Activated CD4-positive, alpha-beta T cell treated with anti-CD3 and anti-CD28 coated beads, Interleukin-2, amount 10 ng/mL, durations not matched to agents 7 days and 5 days (primary cell): ENCODE results near the gene SIL1. TPM values are rescaled to one million over a fixed set of nuclear protein-coding genes. Genes with fewer than 3 reads are reported as not detected.

ENCODE experiments used
- CTCF ChIA-PET: fragments of 350-600 bp; sonication (Branson Sonifier 250); formaldehyde crosslinking; loops from one replicate; lab custom pipeline; 2021; ENCODE audit warnings: antibody characterized with exemption; lab: Charles Lee
- POLR2A ChIA-PET: fragments of 350-600 bp; sonication (Branson Sonifier 250); formaldehyde crosslinking; loops from one replicate; lab custom pipeline; 2021; ENCODE audit warnings: antibody characterized with exemption; lab: Charles Lee
- DNase-seq: peaks from one replicate; pipeline ENCODE4 v3.0.0-alpha.2; 2020
- H3K27ac Mint-ChIP-seq: one replicate; pipeline ENCODE4 v1.8.0; 2021; ENCODE audit warnings: mild to moderate bottlenecking, moderate library complexity, mixed read lengths
- H3K27me3 Mint-ChIP-seq: one replicate; pipeline ENCODE4 v1.8.0; 2021; ENCODE audit warnings: mixed read lengths
- H3K36me3 Mint-ChIP-seq: one replicate; pipeline ENCODE4 v1.8.0; 2021; ENCODE audit warnings: low read depth, mixed read lengths
- H3K4me1 Mint-ChIP-seq: one replicate; pipeline ENCODE4 v1.8.0; 2021; ENCODE audit warnings: mixed read lengths
- H3K4me3 Mint-ChIP-seq: one replicate; pipeline ENCODE4 v1.8.0; 2021; ENCODE audit warnings: mild to moderate bottlenecking, moderate library complexity, mixed read lengths
- H3K9me3 Mint-ChIP-seq: one replicate; pipeline ENCODE4 v1.8.0; 2021; ENCODE audit warnings: mixed read lengths
- total RNA-seq, 2 experiments: library from RNA; stranded (reverse); gene quantifications; one replicate each; pipeline ENCODE4 v1.2.3, GENCODE V29; 2021

The SIL1 gene
- total RNA-seq, 2 experiments from 2014 or later = 9.4 to 9.7 TPM

GRCh38 chr5:138967791-138968448 lies 230.2 kb downstream of the SIL1 start:
- Mint-ChIP-seq H3K36me3 (no peaks in the 10 kb centered on the region), H3K27me3 (peaks cover 2% of the 10 kb centered on the region), H3K9me3 (no peaks in the 10 kb centered on the region), H3K4me1 (no peaks in the 10 kb centered on the region), H3K27ac (no peak overlapping the region), H3K4me3 (no peak overlapping the region)
- ChIA-PET POLR2A (no interaction called here), CTCF (interaction anchor here (0.8 to 2.0 kb wide), 3 partner anchors 9 to 25 kb away, joined by 3 to 5 read pairs (median 3); no protein-coding TSS in a partner anchor)
- DNase-seq = no peak

- CTCF ChIA-PET = interaction anchor here (0.6 to 2.0 kb wide), 5 partner anchors 10 to 635 kb away, joined by 3 to 5 read pairs (median 3); no protein-coding TSS in a partner anchor
- DNase-seq = no peak
- Mint-ChIP-seq H3K9me3 (no peaks in the 10 kb centered on the region), H3K27me3 (peaks cover 2% of the 10 kb centered on the region), H3K4me1 (no peaks in the 10 kb centered on the region), H3K27ac (no peak overlapping the region), H3K36me3 (no peaks in the 10 kb centered on the region), H3K4me3 (no peak overlapping the region)
- POLR2A ChIA-PET = no interaction called here
Measured at GRCh38 chr5:138966236-138966985, 231.8 kb downstream of the SIL1 start.

GRCh38 chr5:138965626-138966025 lies 232.5 kb downstream of the SIL1 start:
- Mint-ChIP-seq H3K9me3 (no peaks in the 10 kb centered on the region), H3K27ac (no peak overlapping the region), H3K27me3 (peaks cover 2% of the 10 kb centered on the region), H3K4me1 (no peaks in the 10 kb centered on the region), H3K36me3 (no peaks in the 10 kb centered on the region), H3K4me3 (no peak overlapping the region)
- ChIA-PET CTCF (interaction anchor here (1.2 to 1.7 kb wide), 2 partner anchors 10 to 14 kb away, joined by 3 to 5 read pairs; no protein-coding TSS in a partner anchor), POLR2A (no interaction called here)
- no peak for DNase-seq

- Mint-ChIP-seq H3K4me3 (no peak overlapping the region), H3K4me1 (no peaks in the 10 kb centered on the region), H3K36me3 (no peaks in the 10 kb centered on the region), H3K27me3 (peaks cover 2% of the 10 kb centered on the region), H3K27ac (peak overlapping the region; percentile 42), H3K9me3 (no peaks in the 10 kb centered on the region)
- DNase-seq = no peak
- ChIA-PET CTCF (interaction anchor here (0.8 to 1.9 kb wide), 4 partner anchors 8 to 17 kb away, joined by 3 to 4 read pairs (median 3); no protein-coding TSS in a partner anchor), POLR2A (no interaction called here)
Measured at GRCh38 chr5:138964647-138965201, 233.4 kb downstream of the SIL1 start.

GRCh38 chr5:138963763-138964371 lies 234.3 kb downstream of the SIL1 start:
- no peak overlapping the region for H3K27ac Mint-ChIP-seq
- DNase-seq = no peak
- H3K4me3 Mint-ChIP-seq = no peak overlapping the region
- peaks cover 3% of the 10 kb centered on the region for H3K27me3 Mint-ChIP-seq
- no peaks in the 10 kb centered on the region for H3K4me1 Mint-ChIP-seq
- H3K9me3 Mint-ChIP-seq = no peaks in the 10 kb centered on the region
- H3K36me3 Mint-ChIP-seq = no peaks in the 10 kb centered on the region
- POLR2A ChIA-PET = no interaction called here
- CTCF ChIA-PET = interaction anchor here (0.8 to 1.9 kb wide), 3 partner anchors 9 to 16 kb away, joined by 3 to 4 read pairs (median 3); no protein-coding TSS in a partner anchor

- CTCF ChIA-PET = interaction anchor here (1.2 to 1.9 kb wide), 4 partner anchors 9 to 27 kb away, joined by 3 to 4 read pairs (median 4); no protein-coding TSS in a partner anchor
- Mint-ChIP-seq H3K27me3 (peaks cover 4% of the 10 kb centered on the region), H3K9me3 (no peaks in the 10 kb centered on the region), H3K27ac (no peak overlapping the region), H3K4me3 (no peak overlapping the region), H3K36me3 (no peaks in the 10 kb centered on the region), H3K4me1 (no peaks in the 10 kb centered on the region)
- no peak for DNase-seq
- POLR2A ChIA-PET = no interaction called here
Measured at GRCh38 chr5:138962614-138963370, 235.4 kb downstream of the SIL1 start.

GRCh38 chr5:138961729-138962128 lies 236.4 kb downstream of the SIL1 start:
- no peaks in the 10 kb centered on the region for H3K36me3 Mint-ChIP-seq
- ChIA-PET POLR2A (no interaction called here), CTCF (interaction anchor here (0.8 to 1.4 kb wide), 2 partner anchors 14 to 26 kb away, joined by 3 to 4 read pairs; no protein-coding TSS in a partner anchor)
- H3K27ac Mint-ChIP-seq = no peak overlapping the region
- no peak overlapping the region for H3K4me3 Mint-ChIP-seq
- H3K9me3 Mint-ChIP-seq = no peaks in the 10 kb centered on the region
- H3K4me1 Mint-ChIP-seq = no peaks in the 10 kb centered on the region
- no peak for DNase-seq
- peaks cover 4% of the 10 kb centered on the region for H3K27me3 Mint-ChIP-seq

GRCh38 chr5:138961221-138961620 lies 236.9 kb downstream of the SIL1 start:
- no peak for DNase-seq
- Mint-ChIP-seq H3K27me3 (peaks cover 4% of the 10 kb centered on the region), H3K4me1 (no peaks in the 10 kb centered on the region), H3K9me3 (no peaks in the 10 kb centered on the region), H3K27ac (no peak overlapping the region), H3K4me3 (no peak overlapping the region), H3K36me3 (no peaks in the 10 kb centered on the region)
- ChIA-PET CTCF (interaction anchor here (0.8 kb wide), 1 partner anchor 13 kb away, joined by 4 read pairs; no protein-coding TSS in a partner anchor), POLR2A (no interaction called here)

- POLR2A ChIA-PET = no interaction called here
- Mint-ChIP-seq H3K9me3 (no peaks in the 10 kb centered on the region), H3K27me3 (peaks cover 4% of the 10 kb centered on the region), H3K36me3 (no peaks in the 10 kb centered on the region), H3K4me1 (no peaks in the 10 kb centered on the region), H3K4me3 (no peak overlapping the region), H3K27ac (no peak overlapping the region)
- CTCF ChIA-PET = interaction anchor here (0.6 to 0.7 kb wide), 2 partner anchors 78 to 340 kb away, joined by 3 read pairs; no protein-coding TSS in a partner anchor
- no peak for DNase-seq
Measured at GRCh38 chr5:138960145-138960692, 237.9 kb downstream of the SIL1 start.

GRCh38 chr5:138956801-138957200 lies 241.4 kb downstream of the SIL1 start:
- no peaks in the 10 kb centered on the region for H3K36me3 Mint-ChIP-seq
- H3K4me1 Mint-ChIP-seq = peaks cover 18% of the 10 kb centered on the region
- H3K4me3 Mint-ChIP-seq = no peak overlapping the region
- ChIA-PET POLR2A (no interaction called here), CTCF (interaction anchor here (0.6 to 1.5 kb wide), 3 partner anchors 10 to 78 kb away, joined by 4 to 5 read pairs (median 4); no protein-coding TSS in a partner anchor)
- H3K27me3 Mint-ChIP-seq = peaks cover 4% of the 10 kb centered on the region
- no peaks in the 10 kb centered on the region for H3K9me3 Mint-ChIP-seq
- no peak for DNase-seq
- H3K27ac Mint-ChIP-seq = no peak overlapping the region

- ChIA-PET POLR2A (no interaction called here), CTCF (interaction anchor here (0.7 to 2.3 kb wide), 3 partner anchors 11 to 66 kb away, joined by 4 to 8 read pairs (median 5); no protein-coding TSS in a partner anchor)
- no peak for DNase-seq
- H3K9me3 Mint-ChIP-seq = no peaks in the 10 kb centered on the region
- no peak overlapping the region for H3K4me3 Mint-ChIP-seq
- peaks cover 18% of the 10 kb centered on the region for H3K4me1 Mint-ChIP-seq
- H3K27me3 Mint-ChIP-seq = peaks cover 4% of the 10 kb centered on the region
- no peak overlapping the region for H3K27ac Mint-ChIP-seq
- no peaks in the 10 kb centered on the region for H3K36me3 Mint-ChIP-seq
Measured at GRCh38 chr5:138955671-138956295, 242.4 kb downstream of the SIL1 start.
